A549 (cell line): ENCODE results near the gene STIMATE. TPM values are rescaled to one million over a fixed set of nuclear protein-coding genes. Genes with fewer than 3 reads are reported as not detected.

ENCODE experiments used
- ATAC-seq, 2 experiments: fragments of 200-7000 bp in 1 of 2; fragments of >200 bp in 1 of 2; cut with Nextera tagmentation in 1 of 2; cut with Tn5 transposase in 1 of 2; 3 replicates each; pipeline versions ENCODE4 v1.8.0 to v1.9.1; 2018 to 2020; ENCODE audit warnings: mild to moderate bottlenecking in 1 of 2, moderate library complexity in 1 of 2
- CTCF ChIA-PET: fragments of 300-600 bp; sonication (Branson Sonifier 250); formaldehyde crosslinking; extraction: SDS; loops from one replicate; lab custom pipeline; 2021; ENCODE audit warnings: antibody characterized with exemption, inconsistent platforms; lab: Yijun Ruan, JAX
- POLR2A ChIA-PET: fragments of 350-600 bp; formaldehyde crosslinking; extraction: SDS; loops from one replicate; lab custom pipeline; 2021; ENCODE audit warnings: antibody characterized with exemption, inconsistent platforms; lab: Yijun Ruan, JAX
- DNase-seq, 2 experiments: peaks; one replicate each; pipeline versions ENCODE4 v3.0.0 to v3.0.0-alpha.2; 2011 to 2016; ENCODE audit warnings: low read depth in 1 of 2, low spot score in 1 of 2
- FAIRE-seq: peaks from 2 replicates; lab custom pipeline; 2011; peaks lifted over from hg19 to GRCh38; lab: Jason Lieb, UNC
- H3K27ac ChIP-seq, 2 experiments: fragments of >200 bp; sonication (Bioruptor Twin); formaldehyde crosslinking; 3 replicates each; pipeline ENCODE4 v1.5.1; 2016 to 2017
- H3K4me1 ChIP-seq: fragments of >200 bp; sonication (Bioruptor Twin); formaldehyde crosslinking; 3 replicates; pipeline ENCODE4 v1.6.1; 2016
- H3K4me2 ChIP-seq: fragments of >200 bp; sonication (Bioruptor Twin); formaldehyde crosslinking; 3 replicates; pipeline ENCODE4 v1.6.1; 2016
- H3K4me3 ChIP-seq: fragments of >200 bp; sonication (Bioruptor Twin); formaldehyde crosslinking; 3 replicates; pipeline ENCODE4 v1.5.1; 2016
- H3K9me3 ChIP-seq: fragments of >200 bp; sonication (Bioruptor Twin); formaldehyde crosslinking; 3 replicates; pipeline ENCODE4 v1.6.1; 2016
- BCL3 ChIP-seq: fragments of >200 bp; sonication (Bioruptor Twin); formaldehyde crosslinking; IDR thresholded peaks from 3 replicates; pipeline ENCODE4 v1.6.1; 2016
- CBX2 ChIP-seq: fragments of 200-600 bp; sonication (generic); IDR thresholded peaks from 2 replicates; pipeline ENCODE4 v1.6.1; 2016; ENCODE audit warnings: low read depth, mild to moderate bottlenecking, borderline replicate concordance
- CHD2 ChIP-seq: fragments of 150-350 bp; IDR thresholded peaks from 2 replicates; pipeline ENCODE4 v1.6.1; 2014; ENCODE audit warnings: low read length; ENCODE audit not compliant: partially characterized antibody
- EHF ChIP-seq: fragments of 250-450 bp; sonication (Bioruptor Pico); IDR thresholded peaks from 2 replicates; pipeline ENCODE4 v1.5.0; 2020; ENCODE audit warnings: mild to moderate bottlenecking
- EP300 ChIP-seq, 2 experiments: fragments of >200 bp; sonication (Bioruptor Twin); formaldehyde crosslinking; IDR thresholded peaks; 2 replicates in 1 of 2; 3 replicates in 1 of 2; pipeline ENCODE4 v1.6.1; 2016 to 2017
- FOSB ChIP-seq: fragments of 250-450 bp; sonication (Bioruptor Pico); IDR thresholded peaks from 2 replicates; pipeline ENCODE4 v1.5.0; 2020; ENCODE audit warnings: mild to moderate bottlenecking, moderate library complexity
- FOSL2 ChIP-seq, 2 experiments: fragments of 450-650 bp in 1 of 2; fragments of >200 bp in 1 of 2; sonication (Bioruptor Twin) in 1 of 2; formaldehyde crosslinking; IDR thresholded peaks; 2 replicates each; pipeline versions ENCODE4 v1.5.0 to v1.6.1; 2016 to 2020; ENCODE audit warnings: mild to moderate bottlenecking in 1 of 2, moderate library complexity in 1 of 2
- HMGXB4 ChIP-seq: fragments of 250-450 bp; sonication (Bioruptor Pico); IDR thresholded peaks from 2 replicates; pipeline ENCODE4 v1.5.0; 2021; ENCODE audit warnings: mild to moderate bottlenecking, moderate library complexity, borderline replicate concordance
- KDM1A ChIP-seq: fragments of 200-600 bp; sonication (generic); IDR thresholded peaks from 2 replicates; pipeline ENCODE4 v1.6.1; 2016; ENCODE audit warnings: low read depth, mild to moderate bottlenecking
- MAFK ChIP-seq: fragments of 450-650 bp; IDR thresholded peaks from 2 replicates; pipeline ENCODE4 v1.6.1; 2014; ENCODE audit not compliant: partially characterized antibody
- MYC ChIP-seq: IDR thresholded peaks from 2 replicates; pipeline ENCODE4 v1.6.1; 2012; ENCODE audit warnings: mild to moderate bottlenecking, inconsistent platforms, low read length, improper control_type of control experiment, borderline replicate concordance
- POLR2AphosphoS2 ChIP-seq: conservative IDR thresholded peaks from 2 replicates; pipeline ENCODE4 v1.6.1; 2012; ENCODE audit warnings: low read length, improper control_type of control experiment, inconsistent platforms
- RAD21 ChIP-seq, 2 experiments: fragments of >200 bp in 1 of 2; sonication (Bioruptor Twin) in 1 of 2; formaldehyde crosslinking in 1 of 2; IDR thresholded peaks in 1 of 2; conservative IDR thresholded peaks in 1 of 2; 2 replicates in 1 of 2; 3 replicates in 1 of 2; pipeline ENCODE4 v1.6.1; 2012 to 2018; ENCODE audit warnings: inconsistent platforms in 1 of 2
- RCOR1 ChIP-seq: fragments of 150-350 bp; IDR thresholded peaks from 2 replicates; pipeline ENCODE4 v1.6.1; 2014; ENCODE audit warnings: antibody characterized with exemption, low read length, low read depth
- REST ChIP-seq: fragments of 200-600 bp; sonication (generic); IDR thresholded peaks from 2 replicates; pipeline ENCODE4 v1.6.1; 2016; ENCODE audit warnings: antibody characterized with exemption, mild to moderate bottlenecking, moderate library complexity
- SMC3 ChIP-seq: fragments of >200 bp; sonication (Bioruptor Twin); formaldehyde crosslinking; IDR thresholded peaks from 3 replicates; pipeline ENCODE4 v1.6.1; 2018; ENCODE audit warnings: inconsistent platforms
- ZFP36 ChIP-seq: fragments of 450-650 bp; IDR thresholded peaks from 2 replicates; pipeline ENCODE4 v1.6.1; 2014; ENCODE audit warnings: borderline replicate concordance; ENCODE audit not compliant: partially characterized antibody
- WGBS: methylation state at CpG from one replicate; pipeline ENCODE4 v1.1.6; 2017; ENCODE audit errors: missing lambda C conversion rate; 5-methylcytosine and 5-hydroxymethylcytosine counted together
- polyA plus RNA-seq, 4 experiments: library from polyadenylated mRNA; depleted of rRNA in 3 of 4; stranded (reverse); fragments of >200 nt; fragmentation: RNase III in 1 of 4; extraction: RNeasy Plus Mini Kit Qiagen cat#74134 plus additional on column Dnase treatment in 1 of 4; gene quantifications; 2 replicates in 3 of 4; 3 replicates in 1 of 4; pipeline ENCODE4 v1.2.3, GENCODE V29; 2011 to 2017

STIMATE gene
- polyA plus RNA-seq, 2 of the 4 experiments (the other 2 are of a cell fraction), result 5.2 to 5.5 TPM

GRCh38 chr3:52831500-52832301, 65.6 kb downstream of the STIMATE start:
- TF ChIP-seq FOSL2 (IDR thresholded peaks at IDR 0.05) (0 out of 2 replicates have a peak, but pooled peaks have one; percentile 10), FOSL2 (CRISPR knock-in tag; IDR thresholded peaks at IDR 0.05) (peak; percentile 80), BCL3 (no peak)
- ATAC-seq, result peak; percentile 71 to 73
- WGBS, result 48% methylated on average over 7 of the region's 21 CpGs
- Histone ChIP-seq H3K9me3 (no peaks in the 10 kb centered on the region), H3K4me3 (no peak overlapping the region), H3K4me2 (peak overlapping the region; percentile 48), H3K27ac (peak overlapping the region in 1 of 2 experiments; percentile 60; a peak in 3 of 6 replicates), H3K4me1 (peaks cover 25% of the 10 kb centered on the region)
- FAIRE-seq, result no peak
- peak; percentile 43 to 49 for DNase-seq
- CTCF ChIA-PET, result no interaction called here
- POLR2A ChIA-PET, result interaction anchor here (0.5 kb wide), 1 partner anchor 123 kb away, joined by 3 read pairs; no protein-coding TSS in a partner anchor

GRCh38 chr3:52830535-52831258, 66.7 kb downstream of the STIMATE start, which contains the start of gene ITIH4:
Gene ITIH4, minus strand, starts transcription at chr3:52830672. Its CDS starts 30 bp downstream, at chr3:52830642.
- 82% methylated on average over 12 of the region's 16 CpGs for WGBS
- Histone ChIP-seq H3K9me3 (no peaks in the 10 kb centered on the region), H3K4me1 (peaks cover 25% of the 10 kb centered on the region)
- no peak for FAIRE-seq
- CTCF ChIA-PET, result no interaction called here
- no peak for ATAC-seq
- DNase-seq, result no peak
- TF ChIP-seq EHF (CRISPR knock-in tag), result no peak
- no peak for TF ChIP-seq ZFP36
- no peak for TF ChIP-seq POLR2AphosphoS2
- TF ChIP-seq, all 56 proteins: peak for 0
- H3K27ac ChIP-seq, result peak within 1 kb of the TSS in 1 of 2 experiments; percentile 60; a peak in 3 of 6 replicates
- POLR2A ChIA-PET, result no interaction called here
- H3K4me2 ChIP-seq, result peak within 1 kb of the TSS; percentile 48
- H3K4me3 ChIP-seq, result no peak within 1 kb of the TSS

- DNase-seq (no peak), FAIRE-seq (no peak), ATAC-seq (no peak)
- peaks cover 25% of the 10 kb centered on the region for H3K4me1 ChIP-seq
- CTCF ChIA-PET, result interaction anchor here (0.7 to 0.9 kb wide), 2 partner anchors 9 to 21 kb away, joined by 3 read pairs; no protein-coding TSS in a partner anchor
- H3K27ac ChIP-seq, result no peak overlapping the region
- 91% methylated on average over 10 of the region's 10 CpGs for WGBS
- H3K9me3 ChIP-seq, result no peaks in the 10 kb centered on the region
- POLR2A ChIA-PET, result no interaction called here
- H3K4me3 ChIP-seq, result no peak overlapping the region
- peak; percentile 35 for TF ChIP-seq MAFK
- no peak for TF ChIP-seq HMGXB4 (CRISPR knock-in tag)
- H3K4me2 ChIP-seq, result no peak overlapping the region
Observed at GRCh38 chr3:52829906-52830463, 67.4 kb downstream of the STIMATE start.

GRCh38 chr3:52829482-52829881, 67.9 kb downstream of the STIMATE start:
- H3K4me1 ChIP-seq, result peaks cover 25% of the 10 kb centered on the region
- WGBS, result 89% methylated on average over 2 of the region's 3 CpGs
- ChIA-PET CTCF (interaction anchor here (0.7 to 0.9 kb wide), 2 partner anchors 9 to 20 kb away, joined by 3 read pairs; no protein-coding TSS in a partner anchor), POLR2A (no interaction called here)
- H3K4me3 ChIP-seq, result no peak overlapping the region
- DNase-seq (no peak), ATAC-seq (no peak), FAIRE-seq (no peak)
- H3K27ac ChIP-seq, result no peak overlapping the region
- H3K9me3 ChIP-seq, result no peaks in the 10 kb centered on the region
- H3K4me2 ChIP-seq, result no peak overlapping the region
- TF ChIP-seq RCOR1 (no peak), EP300 (IDR thresholded peaks at IDR 0.05) (no peak), RAD21 (conservative IDR thresholded peaks at IDR 0.05 in 1 of 2, IDR thresholded peaks at IDR 0.05 in 1 of 2) (no peak), MYC (no peak), KDM1A (no peak), SMC3 (no peak), FOSB (CRISPR knock-in tag) (no peak), CHD2 (no peak), CBX2 (no peak), REST (no peak)
